Measurements from ENCODE around the gene AFMID. TPM values are rescaled to one million over a fixed set of nuclear protein-coding genes. Genes with fewer than 3 reads are reported as not detected.
"Not testable (repeated sequence)": the region's sequence is repeated elsewhere in the genome, so short reads cannot be mapped to it uniquely, and the experiment has no call there.

The AFMID gene
- total and polyA plus RNA-seq, 8 donors, result 30.7 to 53.7 (median 34.0) TPM

- Histone ChIP-seq H3K4me1 (no peaks in the 10 kb centered on the region), H3K27ac (no peak overlapping the region), H3K27me3 (no peaks in the 10 kb centered on the region), H3K36me3 (no peaks in the 10 kb centered on the region), H3K4me3 (no peak overlapping the region), H3K9me3 (no peaks in the 10 kb centered on the region)
- peak in 2 of 6 donors; percentile 58 to 74 for DNase-seq
- intact Hi-C loops (cut with DNase I), result no loop called here
- ATAC-seq, result no peak
- 75 to 79% methylated on average over 12 of the region's 12 CpGs for WGBS, 2 donors
- FAIRE-seq, result no peak
- no peak for TF ChIP-seq CTCF (IDR thresholded peaks at IDR 0.05)
Observed at GRCh38 chr17:78252111-78252634, 65.0 kb downstream of the AFMID start.

- FAIRE-seq, result no peak
- Histone ChIP-seq H3K27me3 (no peaks in the 10 kb centered on the region), H3K4me3 (no peak overlapping the region), H3K9me3 (no peaks in the 10 kb centered on the region), H3K27ac (no peak overlapping the region), H3K4me1 (no peaks in the 10 kb centered on the region), H3K36me3 (no peaks in the 10 kb centered on the region)
- WGBS, 2 donors, result 72 to 81% methylated on average over 15 of the region's 15 CpGs
- no peak for TF ChIP-seq CTCF (IDR thresholded peaks at IDR 0.05)
- intact Hi-C loops (cut with DNase I), result no loop called here
- DNase-seq, result peak in 2 of 6 donors; percentile 53 to 73
- ATAC-seq, result no peak
Observed at GRCh38 chr17:78252701-78253635, 65.8 kb downstream of the AFMID start.

GRCh38 chr17:78253636-78253945 is 66.4 kb downstream of the AFMID start:
- intact Hi-C loops (cut with DNase I); ATAC-seq; H3K36me3 ChIP-seq; H3K27me3 ChIP-seq; H3K27ac ChIP-seq; H3K4me1 ChIP-seq; H3K9me3 ChIP-seq; FAIRE-seq: not testable (repeated sequence)
- 67 to 75% methylated on average over 12 of the region's 12 CpGs for WGBS, 2 donors
- DNase-seq, result peak in 2 of 6 donors; percentile 59
- H3K4me3 ChIP-seq, result peak overlapping the region in 2 of 4 donors; percentile 75 to 97

- H3K27ac ChIP-seq, result peak overlapping the region; percentile 58 to 79 (median 72)
- H3K4me1 ChIP-seq, result no peaks in the 10 kb centered on the region
- no peaks in the 10 kb centered on the region for H3K36me3 ChIP-seq
- WGBS, 2 donors, result 1 to 2% methylated on average over 53 to 73 of the region's 73 CpGs
- DNase-seq (peak; percentile 79 to 94 (median 84)), ATAC-seq (peak; percentile 85 to 91 (median 88)), FAIRE-seq (no peak)
- H3K9me3 ChIP-seq, result no peaks in the 10 kb centered on the region
- no peak for TF ChIP-seq CTCF (IDR thresholded peaks at IDR 0.05)
- H3K27me3 ChIP-seq, result no peaks in the 10 kb centered on the region
- intact Hi-C loops (cut with DNase I), result no loop called here
- H3K4me3 ChIP-seq, result peak overlapping the region; percentile 75 to 99 (median 90)
Observed at GRCh38 chr17:78253946-78254672, 66.9 kb downstream of the AFMID start.

GRCh38 chr17:78255029-78255656 is 68.0 kb downstream of the AFMID start:
- intact Hi-C loops (cut with DNase I), result no loop called here
- no peak for TF ChIP-seq CTCF (IDR thresholded peaks at IDR 0.05)
- H3K4me3 ChIP-seq, result no peak overlapping the region
- 68 to 76% methylated on average over 18 of the region's 18 CpGs for WGBS, 2 donors
- H3K9me3 ChIP-seq, result no peaks in the 10 kb centered on the region
- no peaks in the 10 kb centered on the region for H3K4me1 ChIP-seq
- FAIRE-seq (no peak), ATAC-seq (no peak), DNase-seq (peak in 2 of 6 donors; percentile 31 to 51)
- no peaks in the 10 kb centered on the region for H3K36me3 ChIP-seq
- no peak overlapping the region for H3K27ac ChIP-seq
- no peaks in the 10 kb centered on the region for H3K27me3 ChIP-seq
